HUES64 (cell line): Measurements from ENCODE around the gene TULP4.
"Not testable (repeated sequence)": the region's sequence is repeated elsewhere in the genome, so short reads cannot be mapped to it uniquely, and the experiment has no call there.

Source experiments
- H3K27ac ChIP-seq: 2 replicates; pipeline ENCODE4 v1.7.0; 2013; ENCODE audit warnings: low read depth, low read length, inconsistent platforms
- H3K27me3 ChIP-seq: 2 replicates; pipeline ENCODE4 v1.6.1; 2013; ENCODE audit warnings: mild to moderate bottlenecking, low read length; ENCODE audit not compliant: insufficient read depth
- H3K36me3 ChIP-seq: 2 replicates; pipeline ENCODE4 v1.6.1; 2013; ENCODE audit warnings: mild to moderate bottlenecking, low read length; ENCODE audit not compliant: insufficient read depth
- H3K4me1 ChIP-seq: 2 replicates; pipeline ENCODE4 v1.6.1; 2013; ENCODE audit warnings: mild to moderate bottlenecking, low read length, moderate library complexity; ENCODE audit not compliant: insufficient read depth
- H3K4me3 ChIP-seq: 2 replicates; pipeline ENCODE4 v1.5.1; 2013; ENCODE audit warnings: mild to moderate bottlenecking, low read length, moderate library complexity
- H3K9ac ChIP-seq: 2 replicates; pipeline ENCODE4 v1.6.1; 2013; ENCODE audit warnings: mild to moderate bottlenecking, low read depth, low read length
- H3K9me3 ChIP-seq: 2 replicates; pipeline ENCODE4 v1.6.1; 2013; ENCODE audit warnings: low read depth, low read length; ENCODE audit not compliant: insufficient read depth
- WGBS: fragments of 150-250, 120-280 bp; methylation state at CpG from one replicate; pipeline ENCODE4 v1.1.7; 2013; ENCODE audit warnings: missing lambda C conversion rate; 5-methylcytosine and 5-hydroxymethylcytosine counted together

Gene TULP4

DNA sequence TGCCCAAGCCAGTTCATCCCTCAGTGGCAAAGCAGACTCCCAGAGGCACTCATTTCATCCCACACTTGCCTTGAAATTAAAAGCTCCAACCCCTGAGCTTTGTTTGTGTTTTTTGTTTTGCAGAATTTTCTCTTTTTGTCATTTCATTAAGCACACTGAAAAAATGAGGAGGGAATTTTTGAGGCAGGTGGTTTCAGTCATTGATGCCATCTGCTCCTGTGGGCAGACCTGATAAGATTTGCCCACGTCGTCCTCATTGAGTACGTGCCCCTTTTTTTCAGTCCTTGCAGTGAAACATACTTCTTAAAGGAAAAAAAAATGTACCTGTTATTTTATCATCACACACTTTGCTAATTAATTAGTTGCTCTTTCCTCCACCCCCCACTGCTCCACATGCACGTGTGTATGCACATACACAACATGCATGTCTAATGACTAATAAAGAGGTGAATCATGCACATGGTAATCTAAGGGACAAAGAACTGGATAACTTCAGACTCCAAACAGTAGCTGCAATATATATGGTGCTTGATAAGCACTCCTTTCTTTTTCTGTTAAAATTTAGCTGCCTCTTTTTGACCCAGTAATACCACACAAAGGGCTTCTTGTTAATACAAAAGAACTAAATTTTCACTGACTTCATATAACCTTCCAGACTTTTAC, 145.5 kb downstream of the TULP4 start:
- Histone ChIP-seq H3K9ac (no peak overlapping the region), H3K4me3 (no peak overlapping the region), H3K27ac (no peak overlapping the region), H3K4me1 (peaks cover 32% of the 10 kb centered on the region), H3K9me3 (no peaks in the 10 kb centered on the region), H3K27me3 (no peaks in the 10 kb centered on the region), H3K36me3 (peaks cover 3% of the 10 kb centered on the region; the same call in 1 of the 2 replicates)
- 100% methylated on average over 4 of the region's 4 CpGs for WGBS

DNA sequence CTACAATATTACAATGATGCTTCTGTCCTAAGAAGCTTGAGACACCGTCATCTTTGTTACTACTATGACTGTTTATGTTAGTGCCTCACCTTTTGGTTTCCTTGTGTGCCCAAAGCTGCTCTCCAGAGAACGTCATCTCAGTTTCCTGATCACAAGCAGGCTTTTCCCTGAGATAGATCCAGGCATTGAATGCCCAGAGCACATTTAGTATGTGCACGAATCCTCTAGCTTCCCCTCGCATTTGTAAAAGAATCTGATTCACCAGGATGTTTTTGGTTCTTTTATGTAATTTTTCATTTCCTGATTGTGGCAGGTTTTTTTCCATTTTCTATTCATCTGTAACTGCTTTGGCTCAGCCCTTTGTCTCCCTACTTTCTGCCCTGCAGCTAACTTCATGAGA, 147.5 kb downstream of the TULP4 start:
- Histone ChIP-seq H3K27me3 (no peaks in the 10 kb centered on the region), H3K9ac (peak overlapping the region; percentile 17; the same call in 1 of the 2 replicates), H3K4me3 (no peak overlapping the region), H3K9me3 (no peaks in the 10 kb centered on the region), H3K4me1 (peaks cover 40% of the 10 kb centered on the region), H3K36me3 (peaks cover 3% of the 10 kb centered on the region; the same call in 1 of the 2 replicates), H3K27ac (no peak overlapping the region)
- 87% methylated on average over 4 of the region's 4 CpGs for WGBS

DNA sequence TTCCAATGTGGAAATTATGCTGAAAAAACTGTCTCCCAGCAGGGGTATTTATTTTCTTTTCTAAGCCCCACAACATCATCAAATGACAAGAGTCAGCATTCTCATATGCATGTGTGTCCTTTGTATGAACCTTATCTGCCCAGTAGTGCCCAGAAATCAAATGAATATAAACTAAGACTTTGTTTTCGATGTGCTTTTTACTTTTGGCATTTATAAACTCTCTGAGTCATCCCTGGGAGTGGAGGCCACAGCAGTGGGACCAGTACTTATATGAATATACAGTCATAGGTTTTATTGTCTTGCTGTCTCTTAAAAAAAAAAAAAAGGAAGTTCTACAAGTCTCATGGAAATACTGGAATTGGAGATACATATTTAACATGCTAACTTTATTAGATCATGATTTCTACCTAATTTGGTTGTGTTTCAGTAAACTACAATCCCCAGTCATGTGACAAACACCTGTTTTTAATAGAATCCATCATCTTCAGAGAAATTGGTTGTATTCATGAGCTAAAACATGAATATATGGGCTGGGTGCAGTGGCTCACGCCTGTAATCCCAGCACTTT, 148.4 kb downstream of the TULP4 start:
- 100% methylated on average over 2 of the region's 2 CpGs for WGBS
- no peak overlapping the region for H3K4me3 ChIP-seq
- no peaks in the 10 kb centered on the region for H3K9me3 ChIP-seq
- H3K9ac ChIP-seq, result no peak overlapping the region
- peaks cover 50% of the 10 kb centered on the region for H3K4me1 ChIP-seq
- H3K27me3 ChIP-seq, result peaks cover 2% of the 10 kb centered on the region; the same call in 1 of the 2 replicates
- H3K36me3 ChIP-seq, result peaks cover 3% of the 10 kb centered on the region; the same call in 1 of the 2 replicates
- no peak overlapping the region for H3K27ac ChIP-seq

DNA sequence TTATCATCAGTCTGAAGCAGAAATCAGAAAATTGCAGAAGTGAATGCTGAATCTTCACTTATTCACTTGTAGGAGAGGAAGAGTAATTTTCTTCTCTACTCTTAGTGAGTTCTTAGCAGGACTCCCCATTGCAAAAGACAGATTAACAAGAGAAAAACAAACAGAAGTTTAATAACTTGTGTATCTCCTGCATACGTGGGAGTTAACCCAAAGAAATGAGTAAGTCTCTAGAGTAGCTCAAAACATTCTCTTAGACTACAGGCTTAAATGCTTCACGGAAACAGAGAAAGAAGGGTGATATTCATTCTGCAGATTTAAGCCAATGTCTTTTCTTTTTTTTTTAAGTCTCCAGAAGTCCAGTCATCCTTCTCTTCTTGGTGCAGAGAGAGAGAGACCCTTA, 149.7 kb downstream of the TULP4 start:
- Histone ChIP-seq H3K9me3 (no peaks in the 10 kb centered on the region), H3K36me3 (peaks cover 11% of the 10 kb centered on the region), H3K27me3 (peaks cover 15% of the 10 kb centered on the region), H3K4me3 (no peak overlapping the region), H3K27ac (no peak overlapping the region), H3K4me1 (peaks cover 60% of the 10 kb centered on the region), H3K9ac (no peak overlapping the region)
- WGBS, result 84% methylated on average over 2 of the region's 2 CpGs

DNA sequence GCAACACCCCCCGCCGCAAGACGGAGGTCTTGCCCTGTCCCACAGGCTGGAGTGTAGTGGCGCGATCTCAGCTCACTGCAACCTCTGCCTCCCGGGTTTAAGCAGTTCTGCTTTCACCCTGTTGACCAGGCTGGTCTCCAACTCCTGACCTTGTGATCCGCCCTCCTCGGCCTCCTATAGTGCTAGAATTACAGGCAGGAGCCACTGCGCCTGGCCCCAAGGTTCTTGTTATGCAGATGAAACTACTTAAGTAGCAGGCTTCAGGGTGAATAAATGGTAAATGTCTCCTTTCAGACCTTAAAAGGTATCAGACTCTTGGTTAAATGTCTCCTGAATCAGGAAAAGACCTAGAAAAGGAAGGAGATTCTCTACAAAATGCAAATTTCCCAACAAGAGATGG, 152.2 kb downstream of the TULP4 start:
- Histone ChIP-seq H3K4me3 (peak overlapping the region; percentile 26; the same call in 1 of the 2 replicates), H3K9ac (0 out of 2 replicates have a peak overlapping the region, but pooled peaks have one; percentile 28), H3K27ac (peak overlapping the region; percentile 94)

DNA sequence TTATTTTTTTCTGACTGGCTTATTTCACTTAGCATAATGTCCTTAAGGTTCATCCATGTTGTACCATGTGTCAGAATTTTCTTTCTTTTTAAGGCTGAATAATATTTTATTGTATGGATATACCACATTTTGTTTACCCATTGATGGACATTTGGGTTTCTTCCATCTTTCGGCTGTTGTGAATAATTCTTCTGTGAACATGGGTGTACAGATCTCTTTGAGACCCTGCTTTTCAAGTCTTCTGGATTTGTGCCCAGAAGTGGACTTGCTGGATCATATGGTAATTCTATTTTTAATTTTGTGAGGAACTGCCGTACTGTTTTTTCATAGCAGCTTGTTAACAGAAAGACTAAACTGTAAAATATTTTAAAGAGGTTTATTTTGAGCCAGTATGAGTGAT, 153.0 kb downstream of the TULP4 start:
- peaks cover 43% of the 10 kb centered on the region for H3K27me3 ChIP-seq
- H3K36me3 ChIP-seq, result peaks cover 12% of the 10 kb centered on the region
- no peak overlapping the region for H3K9ac ChIP-seq
- peak overlapping the region; percentile 26; the same call in 1 of the 2 replicates for H3K4me3 ChIP-seq
- WGBS, result 93% methylated on average over 2 of the region's 2 CpGs
- no peaks in the 10 kb centered on the region for H3K9me3 ChIP-seq
- peak overlapping the region; percentile 94; the same call in 1 of the 2 replicates for H3K27ac ChIP-seq
- H3K4me1 ChIP-seq, result peaks cover 48% of the 10 kb centered on the region

More for the DNA sequence above, 152.2 kb downstream of the TULP4 start:
- peaks cover 36% of the 10 kb centered on the region for H3K27me3 ChIP-seq
- WGBS, result 10% methylated on average over 9 of the region's 9 CpGs
- H3K36me3 ChIP-seq, result peaks cover 12% of the 10 kb centered on the region
- peaks cover 54% of the 10 kb centered on the region for H3K4me1 ChIP-seq
- H3K9me3 ChIP-seq, result no peaks in the 10 kb centered on the region

DNA sequence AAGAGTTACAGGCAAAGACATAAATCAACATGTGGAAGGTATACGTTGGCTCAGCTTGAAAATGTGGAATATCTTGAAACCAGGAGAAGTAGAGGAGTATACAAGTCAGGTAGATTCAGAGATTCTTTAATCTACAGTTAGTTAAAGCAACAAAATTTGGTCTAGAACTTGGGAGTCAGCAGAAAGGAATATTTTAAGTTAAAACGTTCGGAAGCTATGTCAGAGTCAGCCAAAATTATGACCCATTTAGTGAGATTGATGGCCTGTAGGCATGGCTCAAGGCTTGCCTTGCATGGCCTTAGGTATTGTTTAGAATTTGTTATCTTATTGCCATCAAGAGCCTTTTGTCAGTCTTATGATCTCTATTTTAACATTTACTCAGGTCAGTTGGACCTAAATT, 153.5 kb downstream of the TULP4 start:
- H3K27ac ChIP-seq, result no peak overlapping the region
- H3K36me3 ChIP-seq, result peaks cover 12% of the 10 kb centered on the region
- WGBS, result 93% methylated on average over 3 of the region's 3 CpGs
- H3K9me3 ChIP-seq, result no peaks in the 10 kb centered on the region
- no peak overlapping the region for H3K9ac ChIP-seq
- no peak overlapping the region for H3K4me3 ChIP-seq
- H3K4me1 ChIP-seq, result peaks cover 46% of the 10 kb centered on the region
- H3K27me3 ChIP-seq, result peaks cover 47% of the 10 kb centered on the region

DNA sequence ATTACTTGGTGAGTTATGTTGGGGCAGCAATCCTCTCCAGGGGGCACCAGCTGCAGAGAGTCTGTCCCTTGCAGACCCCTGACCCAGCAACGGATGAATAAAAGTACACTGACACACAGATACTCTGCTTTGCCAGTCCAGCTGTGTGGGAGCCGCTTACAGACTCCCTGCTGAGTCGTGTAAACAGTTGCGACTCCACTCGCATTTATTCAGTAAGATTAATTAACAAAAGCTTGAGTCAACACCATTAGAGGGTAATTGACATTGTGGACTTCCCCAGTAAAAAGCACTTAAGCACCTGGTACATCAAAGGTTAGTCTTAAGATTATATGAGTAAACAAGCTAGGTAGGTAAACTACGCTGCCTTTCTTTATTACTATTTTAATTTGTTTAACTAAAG, 155.7 kb downstream of the TULP4 start:
- Histone ChIP-seq H3K9me3 (no peaks in the 10 kb centered on the region), H3K36me3 (peaks cover 12% of the 10 kb centered on the region), H3K27ac (no peak overlapping the region), H3K9ac (no peak overlapping the region), H3K4me1 (peaks cover 41% of the 10 kb centered on the region), H3K27me3 (peaks cover 59% of the 10 kb centered on the region), H3K4me3 (no peak overlapping the region)
- 9% methylated on average over 5 of the region's 6 CpGs for WGBS

DNA sequence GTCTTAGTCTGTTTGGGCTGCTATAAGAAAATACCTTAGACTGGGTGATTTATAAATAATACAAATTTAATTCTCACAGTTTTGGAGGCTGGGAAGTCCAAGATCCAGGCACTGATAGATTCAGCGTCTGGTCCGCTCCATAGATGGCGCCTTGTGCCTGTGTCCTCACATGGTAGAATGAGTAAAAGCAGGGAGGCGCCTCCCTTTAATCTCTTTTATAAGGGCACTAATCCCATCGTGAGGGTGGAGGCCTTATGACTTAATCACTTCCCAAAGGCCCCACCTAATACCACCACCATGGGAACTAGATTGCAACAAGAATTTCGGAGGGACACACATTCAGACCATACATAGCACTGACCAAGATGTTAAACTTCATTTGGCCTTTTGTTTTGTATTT, 156.4 kb downstream of the TULP4 start:
- no peak overlapping the region for H3K27ac ChIP-seq
- H3K9ac ChIP-seq, result no peak overlapping the region
- H3K36me3 ChIP-seq, result peaks cover 12% of the 10 kb centered on the region
- H3K4me3 ChIP-seq, result no peak overlapping the region
- H3K9me3 ChIP-seq, result no peaks in the 10 kb centered on the region
- H3K4me1 ChIP-seq, result peaks cover 40% of the 10 kb centered on the region
- WGBS, result 79% methylated on average over 6 of the region's 6 CpGs
- peaks cover 59% of the 10 kb centered on the region for H3K27me3 ChIP-seq

DNA sequence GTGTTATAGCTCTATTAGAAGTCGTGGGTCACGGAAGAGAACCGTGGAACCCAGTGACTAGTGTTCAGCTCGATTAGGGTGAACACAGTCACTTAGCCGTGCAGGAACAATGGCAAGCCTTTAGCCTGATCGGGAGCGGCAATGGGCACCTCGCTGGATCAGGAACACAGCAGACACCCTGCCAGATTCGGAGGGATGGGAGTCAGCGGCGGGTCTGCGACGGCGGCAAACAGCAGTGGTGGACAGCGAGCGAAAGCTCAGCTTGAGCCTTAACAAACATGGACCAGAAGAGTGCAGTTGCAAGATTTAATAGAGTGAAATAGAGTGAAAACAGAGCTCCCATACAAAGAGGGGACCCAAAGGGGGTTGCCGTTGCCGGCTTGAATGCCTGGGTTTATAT, 157.8 kb downstream of the TULP4 start:
- WGBS, result 90% methylated on average over 18 of the region's 18 CpGs
- peaks cover 59% of the 10 kb centered on the region for H3K27me3 ChIP-seq

DNA sequence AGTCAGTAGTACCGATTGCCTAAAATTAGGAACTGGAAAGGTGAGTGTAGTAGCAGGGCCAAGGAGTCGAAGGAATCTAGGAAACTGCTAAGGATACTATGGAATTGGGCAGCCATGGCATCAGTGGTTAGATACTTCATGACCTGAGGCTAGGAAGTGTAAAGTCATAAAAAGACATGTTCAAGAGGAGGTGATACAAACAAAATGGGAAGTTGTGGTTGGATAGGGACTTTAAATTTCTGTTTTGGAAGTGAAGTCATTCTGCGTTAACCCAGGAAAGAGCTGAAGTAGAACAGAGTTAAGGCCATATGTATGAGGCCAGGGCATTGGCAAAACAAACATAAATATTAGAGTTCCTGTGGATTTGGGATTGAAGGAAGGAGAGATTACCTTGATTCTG, 159.1 kb downstream of the TULP4 start:
- no peak overlapping the region for H3K27ac ChIP-seq
- H3K4me1 ChIP-seq, result peaks cover 25% of the 10 kb centered on the region
- H3K4me3 ChIP-seq, result no peak overlapping the region
- H3K27me3 ChIP-seq, result peaks cover 50% of the 10 kb centered on the region
- no peak overlapping the region for H3K9ac ChIP-seq
- H3K9me3 ChIP-seq, result no peaks in the 10 kb centered on the region
- H3K36me3 ChIP-seq, result peaks cover 7% of the 10 kb centered on the region
- 93% methylated on average over 3 of the region's 3 CpGs for WGBS

More for the DNA sequence above, 157.8 kb downstream of the TULP4 start:
- H3K27ac ChIP-seq, H3K9me3 ChIP-seq, H3K36me3 ChIP-seq, H3K4me3 ChIP-seq, H3K9ac ChIP-seq: not testable (repeated sequence)
- H3K4me1 ChIP-seq, result peaks cover 30% of the 10 kb centered on the region
